HFFc6 (cell line): Measurements from ENCODE around the gene EBF3. TPM values are rescaled to one million over a fixed set of nuclear protein-coding genes. Genes with fewer than 3 reads are reported as not detected.

ENCODE experiments used
- DNase-seq: peaks from one replicate; pipeline ENCODE4 v3.0.0-alpha.2; 2018
- H3K27ac Mint-ChIP-seq: 2 replicates; pipeline ENCODE4 v1.8.0; 2020; ENCODE audit warnings: mild to moderate bottlenecking, mixed read lengths
- H3K27me3 Mint-ChIP-seq: 2 replicates; pipeline ENCODE4 v1.8.0; 2021; ENCODE audit warnings: mild to moderate bottlenecking, moderate library complexity, mixed read lengths; ENCODE audit not compliant: insufficient read depth
- H3K36me3 Mint-ChIP-seq: 2 replicates; pipeline ENCODE4 v1.8.0; 2021; ENCODE audit warnings: low read depth, mixed read lengths
- H3K4me1 Mint-ChIP-seq: 2 replicates; pipeline ENCODE4 v1.8.0; 2020; ENCODE audit warnings: low read depth, mixed read lengths
- H3K4me3 Mint-ChIP-seq: 2 replicates; pipeline ENCODE4 v1.8.0; 2020; ENCODE audit warnings: mild to moderate bottlenecking, moderate library complexity, mixed read lengths
- H3K9me3 Mint-ChIP-seq: 2 replicates; pipeline ENCODE4 v1.8.0; 2020; ENCODE audit warnings: mild to moderate bottlenecking, mixed read lengths
- total RNA-seq, 6 experiments: library from RNA; stranded (reverse); fragmentation: NEBNext Ultra II Directional; extraction: Animal tissue kit (Norgen Biotek cat#: 25700); gene quantifications; 2 replicates in 1 of 6; 3 replicates in 5 of 6; pipeline ENCODE4 v1.2.3, GENCODE V29; 2021
- TF ChIP-seq, protein P1 (sequence below): fragments of 200-600 bp; sonication (generic); IDR thresholded peaks from 2 replicates; pipeline ENCODE4 v1.5.0; 2021; ENCODE audit warnings: antibody characterized with exemption, mild to moderate bottlenecking

Gene EBF3
- total RNA-seq, 6 experiments from 2014 or later: 0.14 to 0.39 (median 0.21) TPM; not detected in 2

- TF ChIP-seq, protein P1, sequence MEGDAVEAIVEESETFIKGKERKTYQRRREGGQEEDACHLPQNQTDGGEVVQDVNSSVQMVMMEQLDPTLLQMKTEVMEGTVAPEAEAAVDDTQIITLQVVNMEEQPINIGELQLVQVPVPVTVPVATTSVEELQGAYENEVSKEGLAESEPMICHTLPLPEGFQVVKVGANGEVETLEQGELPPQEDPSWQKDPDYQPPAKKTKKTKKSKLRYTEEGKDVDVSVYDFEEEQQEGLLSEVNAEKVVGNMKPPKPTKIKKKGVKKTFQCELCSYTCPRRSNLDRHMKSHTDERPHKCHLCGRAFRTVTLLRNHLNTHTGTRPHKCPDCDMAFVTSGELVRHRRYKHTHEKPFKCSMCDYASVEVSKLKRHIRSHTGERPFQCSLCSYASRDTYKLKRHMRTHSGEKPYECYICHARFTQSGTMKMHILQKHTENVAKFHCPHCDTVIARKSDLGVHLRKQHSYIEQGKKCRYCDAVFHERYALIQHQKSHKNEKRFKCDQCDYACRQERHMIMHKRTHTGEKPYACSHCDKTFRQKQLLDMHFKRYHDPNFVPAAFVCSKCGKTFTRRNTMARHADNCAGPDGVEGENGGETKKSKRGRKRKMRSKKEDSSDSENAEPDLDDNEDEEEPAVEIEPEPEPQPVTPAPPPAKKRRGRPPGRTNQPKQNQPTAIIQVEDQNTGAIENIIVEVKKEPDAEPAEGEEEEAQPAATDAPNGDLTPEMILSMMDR: no peak
- no peak overlapping the region for H3K27ac Mint-ChIP-seq
- H3K27me3 Mint-ChIP-seq: peaks cover 4% of the 10 kb centered on the region
- no peaks in the 10 kb centered on the region for H3K36me3 Mint-ChIP-seq
- H3K4me1 Mint-ChIP-seq: no peaks in the 10 kb centered on the region
- no peak overlapping the region for H3K4me3 Mint-ChIP-seq
- H3K9me3 Mint-ChIP-seq: no peaks in the 10 kb centered on the region
- no peak for DNase-seq
These were observed 68.3 kb downstream of the EBF3 start for GRCh38 chr10:129895811-129896135.

- no peak overlapping the region for H3K4me3 Mint-ChIP-seq
- no peaks in the 10 kb centered on the region for H3K4me1 Mint-ChIP-seq
- no peak overlapping the region for H3K27ac Mint-ChIP-seq
- H3K36me3 Mint-ChIP-seq: no peaks in the 10 kb centered on the region
- H3K9me3 Mint-ChIP-seq: no peaks in the 10 kb centered on the region
- TF ChIP-seq, protein P1: no peak
- DNase-seq: no peak
- H3K27me3 Mint-ChIP-seq: peaks cover 4% of the 10 kb centered on the region; the same call in 1 of the 2 replicates
These were observed 69.4 kb downstream of the EBF3 start for GRCh38 chr10:129894698-129895097.

DNA sequence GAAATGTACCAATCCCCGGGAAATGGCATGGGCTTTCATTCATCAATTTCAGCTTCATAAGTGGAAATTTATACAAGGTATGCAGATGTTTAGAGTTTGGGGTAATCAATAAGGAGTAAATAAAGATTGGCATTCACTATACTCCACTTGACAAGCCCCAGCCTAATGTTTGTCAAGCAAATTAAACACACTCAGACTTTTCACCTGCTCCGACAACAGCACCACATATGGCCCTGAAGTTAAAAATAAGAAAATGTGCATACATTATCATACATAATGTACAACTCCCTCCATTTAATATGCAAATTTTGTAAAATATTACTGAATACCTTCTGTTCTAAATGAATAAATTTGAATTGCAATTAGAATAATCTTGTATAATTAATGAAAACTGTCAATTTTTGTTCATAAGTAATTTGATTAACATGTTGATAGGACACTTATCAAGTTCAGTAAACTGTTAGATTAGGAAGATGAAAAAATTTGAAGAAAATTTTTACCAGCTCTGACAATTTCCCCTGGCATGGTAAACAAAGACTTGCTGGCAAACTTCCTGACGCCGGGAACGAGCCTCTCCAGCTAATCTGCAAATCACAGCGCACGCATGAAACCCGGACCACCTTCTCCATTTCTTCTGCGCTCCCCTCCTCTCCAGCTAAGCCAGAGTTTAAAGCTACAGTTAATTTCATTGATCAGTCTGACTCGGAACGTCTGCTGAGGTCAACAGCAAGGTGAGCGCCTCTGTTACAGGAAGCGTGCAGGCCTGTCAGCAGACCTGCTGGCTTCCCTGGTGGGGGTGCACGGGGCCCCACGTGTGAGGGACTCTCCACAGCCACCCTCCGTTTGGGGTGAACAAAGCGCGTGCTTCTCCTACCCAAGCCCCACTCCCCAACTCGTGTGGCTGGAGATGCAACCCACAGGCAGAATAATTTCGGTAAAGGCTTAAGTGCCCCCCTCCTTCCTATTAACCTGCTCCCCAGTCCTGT is 70.7 kb downstream of the EBF3 start:
- Mint-ChIP-seq H3K36me3 (no peaks in the 10 kb centered on the region), H3K27me3 (peaks cover 4% of the 10 kb centered on the region; the same call in 1 of the 2 replicates), H3K9me3 (peaks cover 4% of the 10 kb centered on the region; the same call in 1 of the 2 replicates), H3K4me3 (no peak overlapping the region), H3K27ac (no peak overlapping the region), H3K4me1 (no peaks in the 10 kb centered on the region)
- DNase-seq: no peak
- TF ChIP-seq, protein P1: no peak

DNA sequence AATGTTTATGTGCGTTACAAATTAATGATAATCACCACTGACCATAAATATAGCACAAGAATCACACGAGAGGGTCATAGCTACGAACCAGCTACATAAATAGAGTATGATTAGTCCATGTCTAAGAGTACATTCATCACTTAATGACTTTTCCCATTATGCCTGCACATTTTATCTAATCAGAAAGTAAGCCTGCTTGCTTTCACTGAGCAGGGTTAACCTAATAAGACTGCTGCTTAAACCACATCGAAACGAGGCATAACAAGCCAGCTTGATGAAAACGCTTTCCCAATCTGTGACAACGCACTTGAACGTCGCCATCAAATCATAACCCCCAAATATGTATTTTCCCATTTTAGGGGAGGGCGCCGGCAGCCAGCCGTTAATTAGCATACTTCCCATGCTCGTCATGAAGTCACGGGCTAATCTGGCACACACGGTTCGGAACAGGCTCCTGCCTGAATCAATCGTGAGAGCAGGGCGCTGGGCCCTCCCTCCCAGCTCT is 71.5 kb downstream of the EBF3 start:
- peaks cover 4% of the 10 kb centered on the region; the same call in 1 of the 2 replicates for H3K9me3 Mint-ChIP-seq
- H3K27me3 Mint-ChIP-seq: peaks cover 4% of the 10 kb centered on the region; the same call in 1 of the 2 replicates
- H3K27ac Mint-ChIP-seq: no peak overlapping the region
- H3K4me3 Mint-ChIP-seq: no peak overlapping the region
- H3K4me1 Mint-ChIP-seq: no peaks in the 10 kb centered on the region
- H3K36me3 Mint-ChIP-seq: no peaks in the 10 kb centered on the region
- no peak for DNase-seq
- TF ChIP-seq, protein P1: no peak

- no peaks in the 10 kb centered on the region for H3K36me3 Mint-ChIP-seq
- H3K27ac Mint-ChIP-seq: no peak overlapping the region
- H3K9me3 Mint-ChIP-seq: peaks cover 4% of the 10 kb centered on the region; the same call in 1 of the 2 replicates
- DNase-seq: no peak
- peaks cover 4% of the 10 kb centered on the region; the same call in 1 of the 2 replicates for H3K27me3 Mint-ChIP-seq
- no peak overlapping the region for H3K4me3 Mint-ChIP-seq
- TF ChIP-seq, protein P1: no peak
- no peaks in the 10 kb centered on the region for H3K4me1 Mint-ChIP-seq
These were observed 72.3 kb downstream of the EBF3 start for GRCh38 chr10:129891806-129892205.
